ENCODE measurements around the gene CYP4F2.
A peak's percentile ranks its signal among the peaks of the same experiment; 100 is the strongest.
"Not testable (repeated sequence)": the region's sequence is repeated elsewhere in the genome, so short reads cannot be mapped to it uniquely, and the experiment has no call there.

Gene CYP4F2

GRCh38 chr19:15843894-15844222 is 54.0 kb downstream of the CYP4F2 start:
- not testable (repeated sequence) for DNase-seq

GRCh38 chr19:15843203-15843893 is 54.5 kb downstream of the CYP4F2 start:
- DNase-seq, result no peak

- DNase-seq, result no peak
Measured at GRCh38 chr19:15841875-15842569, 55.9 kb downstream of the CYP4F2 start.

- DNase-seq, result no peak
Measured at GRCh38 chr19:15840833-15841232, 57.0 kb downstream of the CYP4F2 start.

- DNase-seq, result not testable (repeated sequence)
Measured at GRCh38 chr19:15839888-15840287, 58.0 kb downstream of the CYP4F2 start.

- no peak for DNase-seq
Measured at GRCh38 chr19:15838351-15838750, 59.5 kb downstream of the CYP4F2 start.

GRCh38 chr19:15837221-15837731 is 60.6 kb downstream of the CYP4F2 start:
- no peak for DNase-seq

GRCh38 chr19:15836330-15837220 is 61.3 kb downstream of the CYP4F2 start:
- DNase-seq, result peak; percentile 99

GRCh38 chr19:15835565-15836329 is 62.1 kb downstream of the CYP4F2 start:
- DNase-seq, result not testable (repeated sequence)

- not testable (repeated sequence) for DNase-seq
Measured at GRCh38 chr19:15834232-15834631, 63.6 kb downstream of the CYP4F2 start.

GRCh38 chr19:15831626-15832025 is 66.2 kb downstream of the CYP4F2 start:
- no peak for DNase-seq

- no peak for DNase-seq
Measured at GRCh38 chr19:15829786-15830185, 68.1 kb downstream of the CYP4F2 start.

- DNase-seq, result no peak
Measured at GRCh38 chr19:15829306-15829698, 68.6 kb downstream of the CYP4F2 start.

GRCh38 chr19:15828611-15829305 is 69.1 kb downstream of the CYP4F2 start:
- DNase-seq, result not testable (repeated sequence)

GRCh38 chr19:15828121-15828610 is 69.7 kb downstream of the CYP4F2 start:
- DNase-seq, result no peak

Data from NK-92 treated with Interleukin-12 subunit alpha and Interleukin-12 subunit beta, amount 100 ng/mL, for 24 hours (cell line).